Kidney capillary endothelial cell (primary cell): ENCODE measurements around the gene ATN1.

Source experiments
- DNase-seq: peaks from one replicate; pipeline ENCODE4 v3.0.0-alpha.2; 2018; ENCODE audit warnings: low spot score

Gene ATN1

DNA sequence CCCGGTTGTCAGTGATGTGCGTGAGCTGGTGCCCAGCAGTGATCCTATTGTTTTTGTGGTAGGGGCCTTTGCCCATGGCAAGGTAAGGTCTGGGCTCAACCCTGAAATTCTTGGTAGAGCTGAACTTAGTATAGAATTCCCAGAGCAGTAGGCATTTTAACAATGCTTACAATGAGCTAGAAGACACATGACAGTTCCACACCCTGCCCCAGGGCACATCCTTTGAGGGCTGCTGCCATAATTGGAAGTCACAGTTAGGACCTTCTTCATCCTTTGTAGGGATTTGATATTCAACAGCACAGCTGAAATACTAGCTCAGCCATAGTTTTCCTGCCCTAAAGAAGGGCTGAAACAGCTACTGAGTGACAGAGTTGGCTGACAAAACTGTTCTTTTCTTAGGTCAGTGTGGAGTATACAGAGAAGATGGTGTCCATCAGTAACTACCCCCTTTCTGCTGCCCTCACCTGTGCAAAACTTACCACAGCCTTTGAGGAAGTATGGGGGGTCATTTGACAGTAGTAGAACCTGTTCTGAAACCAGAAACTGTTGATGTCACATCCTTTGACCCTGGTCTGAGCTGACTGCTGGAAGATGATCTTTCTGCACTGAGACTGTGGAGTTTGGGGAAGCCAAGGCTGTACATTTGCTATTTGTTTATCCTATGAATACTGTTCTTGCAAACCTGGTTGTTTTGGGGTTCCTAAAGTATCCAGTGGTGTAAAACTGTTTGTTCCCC, 47.7 kb downstream of the ATN1 start:
- no peak for DNase-seq

- no peak for DNase-seq
These were observed 49.9 kb downstream of the ATN1 start for GRCh38 chr12:6977653-6978052.

- no peak for DNase-seq
These were observed 50.4 kb downstream of the ATN1 start for GRCh38 chr12:6978188-6978587.

DNA sequence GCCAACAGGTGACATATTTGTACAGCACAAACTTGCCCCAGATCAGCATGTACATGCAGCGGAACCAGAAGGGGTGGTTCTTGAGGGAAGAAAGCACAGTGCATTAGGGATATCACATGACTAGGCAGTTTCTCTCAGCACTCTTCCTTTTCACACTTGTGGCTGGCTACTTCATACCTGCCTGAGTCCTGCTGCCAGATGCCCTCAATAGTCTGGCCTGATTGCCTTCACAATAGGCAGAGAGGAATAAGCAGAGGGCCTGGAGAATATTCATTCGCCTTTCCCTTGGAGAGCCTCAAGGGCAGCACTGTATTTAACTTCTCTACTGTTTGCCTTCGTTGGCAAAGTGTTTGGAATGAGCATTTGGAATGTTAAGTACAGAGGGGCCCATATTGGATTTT, 50.9 kb downstream of the ATN1 start:
- no peak for DNase-seq

GRCh38 chr12:6979021-6979420, 51.3 kb downstream of the ATN1 start:
- no peak for DNase-seq

- DNase-seq = no peak
These were observed 51.7 kb downstream of the ATN1 start for GRCh38 chr12:6979453-6979852.

- DNase-seq = no peak
These were observed 52.3 kb downstream of the ATN1 start for GRCh38 chr12:6980075-6980474.

- no peak for DNase-seq
These were observed 53.0 kb downstream of the ATN1 start for GRCh38 chr12:6980740-6981139.

- DNase-seq = no peak
These were observed 53.6 kb downstream of the ATN1 start for GRCh38 chr12:6981152-6982052.

- DNase-seq = no peak
These were observed 54.8 kb downstream of the ATN1 start for GRCh38 chr12:6982532-6982931.

DNA sequence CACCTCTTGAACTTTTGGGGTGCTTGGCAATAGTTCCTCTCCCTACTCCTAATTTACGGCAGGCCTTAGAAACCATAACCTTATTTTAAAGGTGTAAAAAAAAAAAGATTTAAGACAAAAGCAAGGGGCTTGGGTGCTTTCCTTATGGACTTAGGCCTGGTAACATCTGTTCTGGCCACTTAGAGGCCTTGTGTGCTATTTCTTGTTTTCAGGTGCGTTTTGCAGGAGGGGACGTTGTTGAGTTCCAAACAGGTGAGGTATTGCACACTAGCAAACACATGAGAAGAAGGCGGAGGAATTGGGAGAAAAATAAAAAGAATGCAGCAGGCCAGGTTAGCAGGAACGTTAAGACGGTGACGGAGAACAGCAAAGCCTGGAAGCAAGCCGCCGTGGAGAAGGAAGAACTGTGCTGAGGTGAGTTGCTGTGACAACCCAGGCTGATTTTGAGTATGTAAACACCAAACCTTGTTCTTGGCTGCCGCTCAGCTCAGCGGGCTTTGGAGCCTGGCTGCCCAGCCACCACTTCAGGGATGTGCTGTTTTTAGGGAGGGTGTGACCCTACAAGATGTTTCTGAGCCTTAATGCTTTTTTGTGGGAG, 60.3 kb downstream of the ATN1 start:
- DNase-seq = no peak
